Measurements from ENCODE around the gene GPRIN1. TPM values are rescaled to one million over a fixed set of nuclear protein-coding genes. Genes with fewer than 3 reads are reported as not detected.

Gene GPRIN1
- total RNA-seq, 1 donor from 2014 or later, result 39.0 TPM

DNA sequence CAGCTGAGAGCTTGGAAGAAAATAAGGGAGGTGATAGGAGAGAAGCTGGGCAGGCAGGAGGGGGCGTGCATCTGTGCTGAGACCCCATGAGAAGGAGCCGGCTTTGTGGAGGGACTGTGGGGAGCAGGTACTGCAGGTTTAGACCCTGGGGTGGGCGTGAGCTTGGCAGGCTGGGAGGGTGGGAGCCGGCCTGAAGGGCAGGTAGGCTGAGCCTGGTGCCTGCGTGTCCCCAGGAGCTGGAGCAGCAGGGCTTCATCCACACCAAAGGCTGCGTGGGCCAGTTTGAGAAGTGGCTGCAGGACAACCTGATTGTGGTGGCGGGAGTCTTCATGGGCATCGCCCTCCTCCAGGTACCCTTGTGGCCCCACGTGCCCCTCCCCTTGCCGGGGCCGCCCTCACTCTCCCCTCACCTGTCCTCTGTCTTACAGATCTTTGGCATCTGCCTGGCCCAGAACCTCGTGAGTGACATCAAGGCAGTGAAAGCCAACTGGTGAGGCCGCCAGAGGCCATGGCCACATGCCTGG lies 46.6 kb upstream of the GPRIN1 start:
- Mint-ChIP-seq H3K4me1 (peaks cover 5% of the 10 kb centered on the region), H3K36me3 (ENCODE audit: low read depth) (peaks cover 3% of the 10 kb centered on the region), H3K4me3 (no peak overlapping the region), H3K9me3 (no peaks in the 10 kb centered on the region), H3K27me3 (ENCODE audit: low read depth) (no peaks in the 10 kb centered on the region), H3K27ac (ENCODE audit: unreplicated experiment) (no peak overlapping the region)
- DNase-seq (ENCODE audit: low read depth, low spot score), result no peak
- TF ChIP-seq CTCF (conservative IDR thresholded peaks at IDR 0.05), result no peak

DNA sequence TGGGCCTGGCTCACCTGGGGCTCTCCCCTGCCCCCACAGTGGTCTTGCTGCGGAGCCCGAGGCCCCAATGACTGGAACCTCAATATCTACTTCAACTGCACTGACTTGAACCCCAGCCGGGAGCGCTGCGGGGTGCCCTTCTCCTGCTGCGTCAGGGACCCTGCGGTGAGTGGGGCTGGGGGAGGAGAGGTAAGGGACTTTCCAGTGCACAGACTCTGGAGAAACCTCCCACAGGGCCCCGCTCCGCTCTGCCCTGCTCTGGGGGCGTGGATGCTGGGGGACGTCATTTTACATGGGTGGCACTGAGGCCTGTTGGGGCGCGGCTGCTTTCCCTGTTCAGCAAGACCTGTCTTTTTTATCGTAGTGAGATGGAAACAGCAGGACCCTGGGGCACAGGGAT lies 44.9 kb upstream of the GPRIN1 start:
- no peak for DNase-seq (ENCODE audit: low read depth, low spot score)

GRCh38 chr5:176653401-176654385 lies 43.7 kb upstream of the GPRIN1 start:
- Mint-ChIP-seq H3K9me3 (no peaks in the 10 kb centered on the region), H3K27ac (ENCODE audit: unreplicated experiment) (no peak overlapping the region), H3K36me3 (ENCODE audit: low read depth) (peaks cover 3% of the 10 kb centered on the region), H3K4me1 (peaks cover 10% of the 10 kb centered on the region), H3K4me3 (no peak overlapping the region), H3K27me3 (ENCODE audit: low read depth) (no peaks in the 10 kb centered on the region)
- DNase-seq (ENCODE audit: low read depth, low spot score), result no peak
- TF ChIP-seq CTCF (conservative IDR thresholded peaks at IDR 0.05), result no peak

More for the DNA sequence above, 44.9 kb upstream of the GPRIN1 start:
- H3K4me3 Mint-ChIP-seq, result no peak overlapping the region
- H3K36me3 Mint-ChIP-seq (ENCODE audit: low read depth), result peaks cover 3% of the 10 kb centered on the region
- H3K4me1 Mint-ChIP-seq, result peaks cover 5% of the 10 kb centered on the region
- no peak for TF ChIP-seq CTCF (conservative IDR thresholded peaks at IDR 0.05)
- no peaks in the 10 kb centered on the region for H3K27me3 Mint-ChIP-seq (ENCODE audit: low read depth)
- H3K9me3 Mint-ChIP-seq, result no peaks in the 10 kb centered on the region
- H3K27ac Mint-ChIP-seq (ENCODE audit: unreplicated experiment), result no peak overlapping the region

- Mint-ChIP-seq H3K36me3 (ENCODE audit: low read depth) (peaks cover 3% of the 10 kb centered on the region), H3K4me3 (no peak overlapping the region), H3K4me1 (peaks cover 11% of the 10 kb centered on the region), H3K27ac (ENCODE audit: unreplicated experiment) (no peak overlapping the region), H3K9me3 (no peaks in the 10 kb centered on the region), H3K27me3 (ENCODE audit: low read depth) (no peaks in the 10 kb centered on the region)
- no peak for DNase-seq (ENCODE audit: low read depth, low spot score)
- TF ChIP-seq CTCF (conservative IDR thresholded peaks at IDR 0.05), result no peak
These were observed 42.2 kb upstream of the GPRIN1 start for GRCh38 chr5:176652136-176652535.

DNA sequence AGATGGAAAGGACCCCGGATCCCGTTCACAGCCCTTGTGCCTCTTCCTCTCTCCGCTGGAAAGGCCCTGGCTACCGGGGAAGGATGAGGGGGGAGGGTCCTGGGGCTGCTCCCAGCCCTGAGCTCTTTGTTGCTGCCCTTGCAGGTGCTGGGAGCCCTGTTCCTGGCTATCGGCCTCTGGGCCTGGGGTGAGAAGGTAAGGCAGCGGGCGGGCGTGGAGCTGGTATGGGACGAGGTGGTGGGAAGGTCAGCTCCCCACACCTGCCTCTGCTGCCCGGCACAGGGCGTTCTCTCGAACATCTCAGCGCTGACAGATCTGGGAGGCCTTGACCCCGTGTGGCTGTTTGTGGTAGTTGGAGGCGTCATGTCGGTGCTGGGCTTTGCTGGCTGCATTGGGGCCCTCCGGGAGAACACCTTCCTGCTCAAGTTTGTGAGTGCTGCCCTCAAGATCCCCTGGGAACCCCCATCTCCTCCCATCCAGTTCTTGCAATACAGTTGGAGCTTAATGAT lies 41.6 kb upstream of the GPRIN1 start:
- H3K36me3 Mint-ChIP-seq (ENCODE audit: low read depth), result peaks cover 3% of the 10 kb centered on the region
- no peak for DNase-seq (ENCODE audit: low read depth, low spot score)
- no peak overlapping the region for H3K27ac Mint-ChIP-seq (ENCODE audit: unreplicated experiment)
- no peak overlapping the region for H3K4me3 Mint-ChIP-seq
- no peak for TF ChIP-seq CTCF (conservative IDR thresholded peaks at IDR 0.05)
- no peaks in the 10 kb centered on the region for H3K27me3 Mint-ChIP-seq (ENCODE audit: low read depth)
- no peaks in the 10 kb centered on the region for H3K9me3 Mint-ChIP-seq
- H3K4me1 Mint-ChIP-seq, result peaks cover 17% of the 10 kb centered on the region
